Bone marrow (tissue), 2 donors: ENCODE results near the gene FBXW8.

ENCODE experiments used
- DNase-seq, 2 donors: peaks; one replicate each; lab custom pipeline; 2025; lab: John Stamatoyannopoulos, UW

The FBXW8 gene

DNA sequence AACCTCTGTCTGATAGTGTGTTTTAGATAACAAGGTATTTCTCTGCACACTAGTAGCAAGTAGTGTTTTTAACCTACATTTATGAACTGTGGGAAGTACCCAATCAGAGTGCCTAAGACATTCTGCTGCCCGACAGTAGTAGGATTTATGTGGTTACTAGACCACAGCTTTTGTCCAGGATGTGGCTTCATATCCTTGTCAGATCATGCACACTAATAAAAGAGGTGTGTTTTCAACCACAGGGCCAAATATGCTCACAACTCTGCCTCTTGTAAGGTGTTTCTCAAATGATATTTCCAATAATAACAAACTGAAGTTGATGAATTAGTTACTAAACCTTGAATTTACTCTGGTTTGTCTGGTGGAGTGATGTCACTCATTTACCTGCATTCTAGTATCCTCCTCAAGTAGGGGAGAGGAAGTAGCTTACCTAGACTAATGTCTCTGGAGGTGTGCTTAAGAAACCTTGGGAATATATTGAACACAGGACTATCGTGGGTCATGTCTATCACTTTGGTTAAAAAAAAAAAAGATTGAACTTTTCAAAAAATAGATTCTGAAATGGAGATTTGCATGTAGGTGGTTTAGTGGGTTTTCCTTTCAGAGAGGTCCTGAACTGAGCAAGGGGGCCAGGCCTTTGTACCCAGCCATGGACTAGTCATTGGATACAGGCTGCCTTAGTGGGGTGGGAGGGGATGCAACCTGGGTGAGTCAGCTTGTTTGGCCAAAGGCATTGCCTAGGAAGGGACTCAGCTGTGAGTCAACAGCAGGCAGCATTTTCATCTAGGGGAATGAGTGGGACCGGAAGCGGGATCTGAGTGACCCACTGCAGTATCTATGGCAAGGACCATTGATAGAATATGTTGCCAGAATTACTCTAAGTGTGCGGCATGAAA lies 14.1 kb downstream of the FBXW8 start:
- peak in 1 of 2 donors; percentile 42 for DNase-seq

DNA sequence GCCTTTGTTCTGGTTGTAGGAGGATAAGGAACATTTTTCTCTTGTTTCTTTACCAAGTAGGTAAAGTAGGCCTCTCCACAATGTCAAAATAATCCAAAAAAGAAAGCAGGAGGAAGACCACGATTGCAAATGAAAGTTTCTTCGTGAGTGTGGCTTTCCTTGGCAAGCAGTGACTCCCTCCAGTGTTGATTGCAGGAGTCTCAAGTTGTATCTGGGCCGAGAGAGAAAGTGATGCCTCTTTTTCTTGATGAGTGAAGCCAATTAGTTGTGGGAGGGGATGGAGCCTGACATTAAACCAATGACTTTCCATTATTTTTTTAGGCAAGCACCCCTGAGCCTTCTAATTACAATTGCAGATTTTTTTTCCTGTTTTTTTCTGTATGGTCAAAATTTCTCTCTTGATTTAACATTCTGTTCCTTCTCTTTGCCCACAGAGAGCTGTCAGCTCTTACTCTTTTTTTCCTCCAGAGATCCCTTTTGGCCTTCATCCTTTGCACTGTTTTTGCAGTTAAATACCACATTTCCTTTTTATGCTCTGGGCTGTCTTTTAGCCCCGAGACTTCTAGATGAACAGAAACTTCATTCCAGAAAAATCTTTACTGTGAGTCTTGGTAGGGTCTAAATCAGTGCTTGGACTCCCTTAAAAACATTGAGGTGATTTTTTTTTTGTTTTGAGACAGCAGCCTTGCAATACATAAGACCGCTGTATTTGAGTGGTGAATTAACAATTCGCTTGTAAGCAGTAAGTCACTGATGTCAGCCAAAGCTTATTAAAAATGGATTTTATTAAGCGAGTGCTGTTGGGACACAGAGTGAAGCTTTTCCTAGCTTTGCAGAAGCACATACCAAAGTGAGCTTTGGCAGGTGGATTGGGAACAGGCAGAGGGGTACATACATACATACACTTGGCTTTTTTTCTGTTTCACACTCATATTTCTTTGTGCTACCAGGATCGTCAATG lies 15.8 kb downstream of the FBXW8 start:
- no peak for DNase-seq

- no peak for DNase-seq
These were observed 16.6 kb downstream of the FBXW8 start for GRCh38 chr12:116927244-116927940.

DNA sequence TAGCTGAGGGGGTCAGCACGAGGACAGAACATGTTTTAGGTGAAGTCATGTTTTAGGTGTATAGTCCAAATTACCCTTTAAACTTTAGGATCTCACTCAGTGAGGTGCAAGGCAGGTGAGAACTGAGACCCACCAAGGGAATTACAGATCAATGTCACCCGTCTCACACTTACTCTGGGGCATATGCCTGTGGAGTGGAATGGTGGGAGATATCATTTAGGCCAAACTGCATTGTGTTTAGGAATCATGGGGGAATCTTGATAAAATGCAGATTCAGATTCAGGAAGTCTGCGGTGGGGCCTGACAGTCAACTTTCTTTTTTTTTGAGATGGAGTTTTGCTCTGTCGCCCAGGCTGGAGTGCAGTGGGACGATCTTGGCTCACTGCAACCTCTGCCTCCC lies 17.8 kb downstream of the FBXW8 start:
- no peak for DNase-seq

DNA sequence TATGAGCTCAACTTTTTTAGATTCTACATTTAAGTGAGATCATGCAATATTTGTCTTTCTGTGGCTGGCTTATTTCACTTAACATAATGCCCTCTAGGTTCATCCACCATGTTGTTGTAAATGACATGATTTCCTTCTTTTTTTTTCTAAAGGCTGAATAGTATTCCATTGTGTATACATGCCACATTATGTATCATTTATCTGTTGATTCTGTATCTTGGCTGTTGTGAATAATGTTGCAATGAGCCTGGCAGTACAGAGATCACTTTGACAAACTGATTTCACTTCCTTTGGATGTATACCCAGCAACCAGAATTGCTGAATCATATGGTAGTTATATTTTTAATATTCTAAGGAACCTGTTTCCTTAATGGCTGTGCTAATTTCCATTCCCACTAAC lies 19.1 kb downstream of the FBXW8 start:
- no peak for DNase-seq

GRCh38 chr12:116931665-116932064 lies 20.9 kb downstream of the FBXW8 start:
- no peak for DNase-seq

DNA sequence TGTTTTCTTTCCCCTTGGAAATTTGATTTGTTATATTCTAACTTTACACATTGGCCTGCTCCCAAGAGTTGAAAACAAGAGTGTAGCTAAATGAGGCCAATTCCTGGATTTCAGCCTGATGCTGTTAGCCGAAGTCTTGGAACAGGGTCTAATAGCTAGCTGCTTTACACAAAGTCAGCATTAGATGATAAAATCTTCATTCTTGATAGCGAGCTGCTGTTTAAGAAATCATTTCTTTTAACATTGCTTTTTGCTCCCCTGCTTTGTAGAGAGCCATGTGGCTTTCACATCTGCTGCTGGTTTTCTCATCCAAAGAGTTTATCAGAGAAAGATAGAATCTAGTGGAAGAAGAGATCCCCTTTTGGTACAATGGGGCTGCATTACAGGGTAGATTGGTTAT lies 22.3 kb downstream of the FBXW8 start:
- no peak for DNase-seq

- DNase-seq: no peak
These were observed 22.9 kb downstream of the FBXW8 start for GRCh38 chr12:116933512-116934246.

DNA sequence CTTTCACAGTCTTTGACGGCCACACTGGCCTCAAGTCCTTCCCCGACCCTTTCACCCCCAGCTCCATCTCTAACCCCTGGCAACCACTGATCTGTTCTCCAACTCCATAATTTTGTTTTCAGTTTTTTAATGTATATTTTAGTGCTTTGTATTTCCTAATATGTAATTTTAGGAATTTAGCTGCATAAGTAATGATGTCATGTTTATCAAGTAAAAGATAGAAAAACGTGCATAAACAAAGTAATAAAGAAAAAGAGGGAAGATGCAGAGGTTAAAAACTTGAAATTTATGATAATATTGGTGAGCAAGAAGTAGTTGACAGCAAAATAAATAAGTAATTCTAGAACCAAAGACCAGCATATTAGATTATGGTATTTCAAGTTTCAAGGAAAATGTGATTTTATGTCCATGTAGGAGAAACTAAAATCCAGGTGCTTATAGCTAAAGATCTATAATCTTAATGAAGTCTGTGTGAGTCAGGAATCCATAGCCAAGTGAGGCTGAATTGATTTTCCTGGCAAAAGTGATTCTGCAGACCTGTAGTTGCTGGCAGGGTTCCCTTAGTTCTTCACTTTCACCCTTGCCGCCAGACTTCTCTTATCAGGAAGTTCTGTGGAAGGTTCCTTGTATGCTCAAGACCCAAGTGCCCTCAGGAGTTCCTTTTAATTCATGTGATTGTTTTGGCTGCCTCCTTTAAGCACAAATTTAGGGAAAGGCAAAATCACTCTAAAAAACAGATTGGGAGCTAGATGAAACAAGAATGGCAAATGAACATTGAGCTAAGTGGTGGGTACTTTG lies 24.4 kb downstream of the FBXW8 start:
- DNase-seq: no peak

DNA sequence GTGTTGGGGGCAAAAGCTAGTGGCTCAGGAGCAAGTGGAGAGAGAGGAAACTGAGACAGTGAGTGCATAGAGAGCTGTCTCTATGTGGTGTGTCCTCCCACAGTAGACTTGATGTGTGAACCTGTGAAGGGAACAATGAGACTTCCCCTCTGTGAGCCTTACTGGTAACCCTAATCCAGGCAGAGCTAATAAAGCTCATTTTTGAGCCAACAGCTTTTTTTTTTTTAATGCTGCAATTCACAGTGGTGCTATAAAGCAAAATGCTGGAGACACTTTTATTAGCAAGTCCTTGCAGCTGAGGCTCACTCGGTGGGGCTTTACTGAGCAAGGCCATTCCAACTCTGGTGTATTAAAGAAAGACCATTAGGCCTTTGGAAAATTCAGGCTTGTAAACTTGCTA lies 26.9 kb downstream of the FBXW8 start:
- no peak for DNase-seq

- DNase-seq: no peak
These were observed 29.0 kb downstream of the FBXW8 start for GRCh38 chr12:116939734-116940133.

GRCh38 chr12:116941188-116941587 lies 30.4 kb downstream of the FBXW8 start:
- no peak for DNase-seq

GRCh38 chr12:116943419-116944372 lies 32.9 kb downstream of the FBXW8 start:
- DNase-seq: no peak

DNA sequence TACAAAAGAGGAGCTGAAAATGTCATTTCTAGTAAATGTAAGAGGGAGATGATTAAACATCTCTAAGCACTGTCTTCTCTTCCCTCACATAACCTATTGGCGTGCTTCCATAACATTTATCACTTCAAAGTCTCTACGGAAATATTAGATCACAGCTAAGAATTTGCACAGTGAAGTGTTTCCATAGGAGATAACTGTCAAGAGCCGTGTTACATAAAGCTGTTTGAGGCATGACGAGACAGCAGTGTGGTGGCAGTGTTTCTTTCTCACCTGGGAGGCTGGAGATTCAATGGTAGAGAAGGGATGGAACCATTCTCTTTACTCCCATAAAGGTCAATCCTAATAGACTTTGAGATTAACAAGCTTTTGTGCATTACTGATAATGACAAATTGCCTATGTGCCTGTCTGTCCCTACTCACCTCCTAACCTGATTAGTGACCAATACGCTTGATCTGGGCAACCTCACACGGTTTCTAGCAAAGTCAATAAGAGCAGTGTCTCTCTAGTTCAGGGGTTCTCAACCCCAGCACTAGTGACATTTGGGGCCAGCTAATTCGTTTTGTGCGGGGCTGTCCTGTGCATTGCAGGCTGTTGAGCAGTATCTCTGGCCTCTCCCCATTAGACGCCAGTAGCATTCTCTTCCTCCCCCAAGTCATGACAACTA lies 35.3 kb downstream of the FBXW8 start:
- DNase-seq: no peak

DNA sequence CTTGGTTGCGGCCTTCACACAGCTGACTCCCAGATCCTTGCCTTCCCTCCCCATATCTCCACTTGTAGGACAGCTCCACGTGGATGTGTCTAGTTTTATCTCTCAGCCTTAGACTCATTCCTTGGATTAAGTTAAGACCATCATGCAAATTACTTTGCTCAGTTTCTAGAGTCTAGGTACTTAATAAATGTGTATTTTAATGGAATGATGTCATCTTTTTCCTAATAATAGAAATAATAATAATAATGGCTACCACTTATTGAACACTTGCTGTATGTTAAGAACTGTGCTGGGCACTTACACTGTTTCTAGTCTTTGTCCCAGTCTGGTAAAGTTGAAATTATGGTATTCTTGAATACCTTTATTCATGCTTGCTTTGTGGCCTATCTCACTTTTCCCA lies 37.5 kb downstream of the FBXW8 start:
- DNase-seq: no peak

DNA sequence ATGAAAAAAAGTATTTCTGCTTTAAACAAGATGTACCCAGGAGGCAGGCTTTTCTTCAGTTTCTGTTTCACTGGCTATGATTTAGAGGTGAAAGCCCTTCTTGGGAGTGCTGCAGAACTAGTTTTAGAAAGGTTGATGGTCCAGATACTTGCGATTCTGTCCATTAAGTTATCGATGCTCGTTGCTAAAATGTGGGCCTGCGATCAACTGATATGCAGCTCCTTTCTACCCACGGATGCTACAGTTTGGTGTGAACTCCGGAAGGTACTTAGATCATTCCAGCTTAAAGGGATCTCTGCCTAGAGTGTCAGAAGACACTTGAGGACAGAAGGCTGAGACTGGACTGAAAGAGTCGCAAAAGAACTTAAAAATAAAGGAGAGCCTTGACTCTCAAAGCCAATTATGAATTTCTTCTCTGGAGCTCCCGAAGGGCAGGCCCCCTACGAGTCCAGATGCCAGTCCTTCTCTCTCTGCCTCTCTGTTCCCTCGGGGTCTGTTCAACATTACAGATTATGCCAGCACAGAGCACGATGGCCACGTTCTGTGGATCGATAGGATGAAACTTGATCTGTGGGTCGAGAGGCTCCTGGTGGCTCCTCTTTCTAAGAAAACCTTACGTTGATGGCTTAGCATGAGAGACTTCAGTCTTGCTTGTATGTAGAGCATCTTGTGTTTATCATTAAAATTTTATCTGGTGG lies 40.0 kb downstream of the FBXW8 start:
- DNase-seq: no peak

- DNase-seq: no peak
These were observed 44.1 kb downstream of the FBXW8 start for GRCh38 chr12:116954710-116955381.
